Measurements from ENCODE around the gene MPP7.

The MPP7 gene

GRCh38 chr10:28316696-28317095 is 13.8 kb upstream of the MPP7 start:
- TF ChIP-seq TCF12 (IDR thresholded peaks at IDR 0.05; ENCODE audit: low read depth) (no peak), EP300 (IDR thresholded peaks at IDR 0.05; ENCODE audit: borderline replicate concordance) (no peak), CEBPB (IDR thresholded peaks at IDR 0.05) (no peak), TEAD4 (IDR thresholded peaks at IDR 0.05) (no peak), CREB1 (IDR thresholded peaks at IDR 0.05; ENCODE audit: low read depth) (no peak), NFIC (IDR thresholded peaks at IDR 0.05) (no peak), TAF1 (IDR thresholded peaks at IDR 0.05; ENCODE audit: low read depth) (no peak), YY1 (IDR thresholded peaks at IDR 0.05; ENCODE audit: low read depth) (no peak), ZBTB7A (IDR thresholded peaks at IDR 0.05; ENCODE audit: low read depth) (no peak), EGR1 (IDR thresholded peaks at IDR 0.05) (no peak), FOXM1 (IDR thresholded peaks at IDR 0.05; ENCODE audit: borderline replicate concordance, low read depth) (no peak), RAD21 (IDR thresholded peaks at IDR 0.05; ENCODE audit: low read depth) (no peak)
- TF ChIP-seq, protein P1, sequence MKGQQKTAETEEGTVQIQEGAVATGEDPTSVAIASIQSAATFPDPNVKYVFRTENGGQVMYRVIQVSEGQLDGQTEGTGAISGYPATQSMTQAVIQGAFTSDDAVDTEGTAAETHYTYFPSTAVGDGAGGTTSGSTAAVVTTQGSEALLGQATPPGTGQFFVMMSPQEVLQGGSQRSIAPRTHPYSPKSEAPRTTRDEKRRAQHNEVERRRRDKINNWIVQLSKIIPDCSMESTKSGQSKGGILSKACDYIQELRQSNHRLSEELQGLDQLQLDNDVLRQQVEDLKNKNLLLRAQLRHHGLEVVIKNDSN (IDR thresholded peaks at IDR 0.05): no peak
- TF ChIP-seq, protein P2, sequence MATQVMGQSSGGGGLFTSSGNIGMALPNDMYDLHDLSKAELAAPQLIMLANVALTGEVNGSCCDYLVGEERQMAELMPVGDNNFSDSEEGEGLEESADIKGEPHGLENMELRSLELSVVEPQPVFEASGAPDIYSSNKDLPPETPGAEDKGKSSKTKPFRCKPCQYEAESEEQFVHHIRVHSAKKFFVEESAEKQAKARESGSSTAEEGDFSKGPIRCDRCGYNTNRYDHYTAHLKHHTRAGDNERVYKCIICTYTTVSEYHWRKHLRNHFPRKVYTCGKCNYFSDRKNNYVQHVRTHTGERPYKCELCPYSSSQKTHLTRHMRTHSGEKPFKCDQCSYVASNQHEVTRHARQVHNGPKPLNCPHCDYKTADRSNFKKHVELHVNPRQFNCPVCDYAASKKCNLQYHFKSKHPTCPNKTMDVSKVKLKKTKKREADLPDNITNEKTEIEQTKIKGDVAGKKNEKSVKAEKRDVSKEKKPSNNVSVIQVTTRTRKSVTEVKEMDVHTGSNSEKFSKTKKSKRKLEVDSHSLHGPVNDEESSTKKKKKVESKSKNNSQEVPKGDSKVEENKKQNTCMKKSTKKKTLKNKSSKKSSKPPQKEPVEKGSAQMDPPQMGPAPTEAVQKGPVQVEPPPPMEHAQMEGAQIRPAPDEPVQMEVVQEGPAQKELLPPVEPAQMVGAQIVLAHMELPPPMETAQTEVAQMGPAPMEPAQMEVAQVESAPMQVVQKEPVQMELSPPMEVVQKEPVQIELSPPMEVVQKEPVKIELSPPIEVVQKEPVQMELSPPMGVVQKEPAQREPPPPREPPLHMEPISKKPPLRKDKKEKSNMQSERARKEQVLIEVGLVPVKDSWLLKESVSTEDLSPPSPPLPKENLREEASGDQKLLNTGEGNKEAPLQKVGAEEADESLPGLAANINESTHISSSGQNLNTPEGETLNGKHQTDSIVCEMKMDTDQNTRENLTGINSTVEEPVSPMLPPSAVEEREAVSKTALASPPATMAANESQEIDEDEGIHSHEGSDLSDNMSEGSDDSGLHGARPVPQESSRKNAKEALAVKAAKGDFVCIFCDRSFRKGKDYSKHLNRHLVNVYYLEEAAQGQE (IDR thresholded peaks at IDR 0.05; ENCODE audit: low read depth): no peak
- TF ChIP-seq, protein P3, sequence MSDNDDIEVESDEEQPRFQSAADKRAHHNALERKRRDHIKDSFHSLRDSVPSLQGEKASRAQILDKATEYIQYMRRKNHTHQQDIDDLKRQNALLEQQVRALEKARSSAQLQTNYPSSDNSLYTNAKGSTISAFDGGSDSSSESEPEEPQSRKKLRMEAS (IDR thresholded peaks at IDR 0.05): no peak

DNA sequence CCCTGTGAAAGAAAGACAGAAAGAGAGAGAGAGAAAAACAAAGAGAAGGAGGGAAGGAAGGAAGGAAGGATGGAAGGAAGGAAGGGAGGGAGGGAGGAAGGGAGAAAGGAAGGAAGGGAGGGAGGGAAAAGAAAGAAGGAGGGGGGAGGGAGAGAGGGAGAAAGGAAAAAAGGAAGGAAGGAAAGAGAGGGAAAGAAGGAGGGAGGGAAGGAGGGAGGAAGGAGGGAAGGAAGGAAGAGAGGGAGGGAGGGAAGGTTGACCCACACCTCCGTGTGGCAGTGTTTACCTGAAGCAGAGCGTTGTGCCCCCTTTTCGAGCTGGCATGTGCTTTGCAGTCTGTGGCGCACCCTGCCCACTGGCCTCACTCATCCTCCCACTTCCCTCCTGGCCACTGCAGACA is 12.3 kb upstream of the MPP7 start:
- TF ChIP-seq ZBTB7A (IDR thresholded peaks at IDR 0.05; ENCODE audit: low read depth): no peak
- no peak for TF ChIP-seq CEBPB (IDR thresholded peaks at IDR 0.05)
- no peak for TF ChIP-seq TCF12 (IDR thresholded peaks at IDR 0.05; ENCODE audit: low read depth)
- no peak for TF ChIP-seq CREB1 (IDR thresholded peaks at IDR 0.05; ENCODE audit: low read depth)
- TF ChIP-seq, protein P2 (IDR thresholded peaks at IDR 0.05; ENCODE audit: low read depth): no peak
- TF ChIP-seq, protein P3 (IDR thresholded peaks at IDR 0.05): no peak
- no peak for TF ChIP-seq FOXM1 (IDR thresholded peaks at IDR 0.05; ENCODE audit: borderline replicate concordance, low read depth)
- no peak for TF ChIP-seq TEAD4 (IDR thresholded peaks at IDR 0.05)
- TF ChIP-seq NFIC (IDR thresholded peaks at IDR 0.05): no peak
- TF ChIP-seq EGR1 (IDR thresholded peaks at IDR 0.05): no peak
- TF ChIP-seq RAD21 (IDR thresholded peaks at IDR 0.05; ENCODE audit: low read depth): no peak
- no peak for TF ChIP-seq TAF1 (IDR thresholded peaks at IDR 0.05; ENCODE audit: low read depth)
- TF ChIP-seq, protein P1 (IDR thresholded peaks at IDR 0.05): no peak
- no peak for TF ChIP-seq YY1 (IDR thresholded peaks at IDR 0.05; ENCODE audit: low read depth)
- no peak for TF ChIP-seq EP300 (IDR thresholded peaks at IDR 0.05; ENCODE audit: borderline replicate concordance)

DNA sequence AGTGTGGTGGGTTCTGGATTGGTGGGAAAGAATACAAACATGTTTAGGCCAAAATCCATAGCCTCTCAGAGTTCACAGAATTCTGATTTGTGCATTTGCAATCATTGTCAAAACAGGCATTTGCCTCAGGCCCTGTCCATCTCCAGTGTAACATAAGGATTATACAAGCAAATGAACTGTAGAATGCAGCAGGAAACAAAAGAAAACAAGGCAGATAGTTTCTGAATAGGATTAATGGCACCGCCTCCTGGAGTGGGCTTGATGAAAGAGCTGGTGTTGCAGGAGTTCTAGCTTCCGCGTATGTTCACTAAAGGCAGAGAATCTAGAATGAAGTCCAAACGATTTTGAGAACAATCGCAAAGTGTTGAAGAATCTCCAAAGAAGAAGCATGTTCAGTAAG is 11.3 kb upstream of the MPP7 start:
- TF ChIP-seq TAF1 (IDR thresholded peaks at IDR 0.05; ENCODE audit: low read depth) (no peak), ZBTB7A (IDR thresholded peaks at IDR 0.05; ENCODE audit: low read depth) (no peak), EGR1 (IDR thresholded peaks at IDR 0.05) (no peak), TEAD4 (IDR thresholded peaks at IDR 0.05) (no peak), FOXM1 (IDR thresholded peaks at IDR 0.05; ENCODE audit: borderline replicate concordance, low read depth) (no peak), YY1 (IDR thresholded peaks at IDR 0.05; ENCODE audit: low read depth) (no peak), NFIC (IDR thresholded peaks at IDR 0.05) (no peak), RAD21 (IDR thresholded peaks at IDR 0.05; ENCODE audit: low read depth) (no peak), EP300 (IDR thresholded peaks at IDR 0.05; ENCODE audit: borderline replicate concordance) (no peak), CREB1 (IDR thresholded peaks at IDR 0.05; ENCODE audit: low read depth) (no peak), CEBPB (IDR thresholded peaks at IDR 0.05) (no peak), TCF12 (IDR thresholded peaks at IDR 0.05; ENCODE audit: low read depth) (no peak)
- TF ChIP-seq, protein P3 (IDR thresholded peaks at IDR 0.05): no peak
- TF ChIP-seq, protein P1 (IDR thresholded peaks at IDR 0.05): no peak
- TF ChIP-seq, protein P2 (IDR thresholded peaks at IDR 0.05; ENCODE audit: low read depth): no peak

All from Ishikawa (cell line).